ENCODE measurements around the gene SERPINF2. TPM values are rescaled to one million over a fixed set of nuclear protein-coding genes. Genes with fewer than 3 reads are reported as not detected.

The SERPINF2 gene
- total and polyA plus RNA-seq, 2 experiments from 2014 or later, result 0.66 to 1.2 TPM

DNA sequence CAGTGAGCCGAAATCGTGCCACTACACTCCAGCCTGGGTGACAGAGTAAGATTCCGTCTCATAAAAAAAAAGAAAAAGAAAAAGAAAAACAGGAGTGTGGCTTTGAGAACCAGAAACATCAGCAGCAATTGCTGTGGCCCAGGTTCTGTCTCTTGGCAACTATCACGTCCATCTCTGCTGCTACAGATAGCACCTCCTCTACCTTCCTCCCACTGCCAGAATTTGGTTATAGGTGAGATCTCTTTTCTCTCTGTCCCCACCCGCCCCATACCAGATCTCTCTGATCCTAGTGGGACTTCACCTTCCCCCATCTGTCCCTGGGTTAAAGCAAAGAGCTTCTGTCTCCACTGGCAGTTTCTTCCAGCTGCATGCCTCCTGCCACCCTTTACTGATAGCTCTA, 35.6 kb upstream of the SERPINF2 start:
- peaks cover 17% of the 10 kb centered on the region for H3K27me3 Mint-ChIP-seq (ENCODE audit: insufficient read depth, low read depth, poor library complexity)
- H3K4me3 ChIP-seq, result no peak overlapping the region

More for the DNA sequence above, 35.6 kb upstream of the SERPINF2 start:
- TF ChIP-seq EZH2 (IDR thresholded peaks at IDR 0.05; ENCODE audit: low read depth, unreplicated experiment) (no peak), JUNB (IDR thresholded peaks at IDR 0.05; ENCODE audit: unreplicated experiment) (no peak), STAT1 (IDR thresholded peaks at IDR 0.05; ENCODE audit: unreplicated experiment) (no peak), CREB1 (CRISPR knock-in tag; IDR thresholded peaks at IDR 0.05; ENCODE audit: low read depth) (no peak), EZH2phosphoT487 (IDR thresholded peaks at IDR 0.05; ENCODE audit: unreplicated experiment) (no peak), ZNF114 (CRISPR knock-in tag; IDR thresholded peaks at IDR 0.05) (no peak), NANOG (IDR thresholded peaks at IDR 0.05; ENCODE audit: borderline replicate concordance) (no peak), ZNF331 (CRISPR knock-in tag; IDR thresholded peaks at IDR 0.05; ENCODE audit: low read depth) (no peak), POLR2AphosphoS5 (IDR thresholded peaks at IDR 0.05; ENCODE audit: low read depth) (no peak)
- TF ChIP-seq, protein P1, sequence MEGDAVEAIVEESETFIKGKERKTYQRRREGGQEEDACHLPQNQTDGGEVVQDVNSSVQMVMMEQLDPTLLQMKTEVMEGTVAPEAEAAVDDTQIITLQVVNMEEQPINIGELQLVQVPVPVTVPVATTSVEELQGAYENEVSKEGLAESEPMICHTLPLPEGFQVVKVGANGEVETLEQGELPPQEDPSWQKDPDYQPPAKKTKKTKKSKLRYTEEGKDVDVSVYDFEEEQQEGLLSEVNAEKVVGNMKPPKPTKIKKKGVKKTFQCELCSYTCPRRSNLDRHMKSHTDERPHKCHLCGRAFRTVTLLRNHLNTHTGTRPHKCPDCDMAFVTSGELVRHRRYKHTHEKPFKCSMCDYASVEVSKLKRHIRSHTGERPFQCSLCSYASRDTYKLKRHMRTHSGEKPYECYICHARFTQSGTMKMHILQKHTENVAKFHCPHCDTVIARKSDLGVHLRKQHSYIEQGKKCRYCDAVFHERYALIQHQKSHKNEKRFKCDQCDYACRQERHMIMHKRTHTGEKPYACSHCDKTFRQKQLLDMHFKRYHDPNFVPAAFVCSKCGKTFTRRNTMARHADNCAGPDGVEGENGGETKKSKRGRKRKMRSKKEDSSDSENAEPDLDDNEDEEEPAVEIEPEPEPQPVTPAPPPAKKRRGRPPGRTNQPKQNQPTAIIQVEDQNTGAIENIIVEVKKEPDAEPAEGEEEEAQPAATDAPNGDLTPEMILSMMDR (conservative IDR thresholded peaks at IDR 0.05; ENCODE audit: low read depth in 2 of 2), result no peak
- TF ChIP-seq, protein P2, sequence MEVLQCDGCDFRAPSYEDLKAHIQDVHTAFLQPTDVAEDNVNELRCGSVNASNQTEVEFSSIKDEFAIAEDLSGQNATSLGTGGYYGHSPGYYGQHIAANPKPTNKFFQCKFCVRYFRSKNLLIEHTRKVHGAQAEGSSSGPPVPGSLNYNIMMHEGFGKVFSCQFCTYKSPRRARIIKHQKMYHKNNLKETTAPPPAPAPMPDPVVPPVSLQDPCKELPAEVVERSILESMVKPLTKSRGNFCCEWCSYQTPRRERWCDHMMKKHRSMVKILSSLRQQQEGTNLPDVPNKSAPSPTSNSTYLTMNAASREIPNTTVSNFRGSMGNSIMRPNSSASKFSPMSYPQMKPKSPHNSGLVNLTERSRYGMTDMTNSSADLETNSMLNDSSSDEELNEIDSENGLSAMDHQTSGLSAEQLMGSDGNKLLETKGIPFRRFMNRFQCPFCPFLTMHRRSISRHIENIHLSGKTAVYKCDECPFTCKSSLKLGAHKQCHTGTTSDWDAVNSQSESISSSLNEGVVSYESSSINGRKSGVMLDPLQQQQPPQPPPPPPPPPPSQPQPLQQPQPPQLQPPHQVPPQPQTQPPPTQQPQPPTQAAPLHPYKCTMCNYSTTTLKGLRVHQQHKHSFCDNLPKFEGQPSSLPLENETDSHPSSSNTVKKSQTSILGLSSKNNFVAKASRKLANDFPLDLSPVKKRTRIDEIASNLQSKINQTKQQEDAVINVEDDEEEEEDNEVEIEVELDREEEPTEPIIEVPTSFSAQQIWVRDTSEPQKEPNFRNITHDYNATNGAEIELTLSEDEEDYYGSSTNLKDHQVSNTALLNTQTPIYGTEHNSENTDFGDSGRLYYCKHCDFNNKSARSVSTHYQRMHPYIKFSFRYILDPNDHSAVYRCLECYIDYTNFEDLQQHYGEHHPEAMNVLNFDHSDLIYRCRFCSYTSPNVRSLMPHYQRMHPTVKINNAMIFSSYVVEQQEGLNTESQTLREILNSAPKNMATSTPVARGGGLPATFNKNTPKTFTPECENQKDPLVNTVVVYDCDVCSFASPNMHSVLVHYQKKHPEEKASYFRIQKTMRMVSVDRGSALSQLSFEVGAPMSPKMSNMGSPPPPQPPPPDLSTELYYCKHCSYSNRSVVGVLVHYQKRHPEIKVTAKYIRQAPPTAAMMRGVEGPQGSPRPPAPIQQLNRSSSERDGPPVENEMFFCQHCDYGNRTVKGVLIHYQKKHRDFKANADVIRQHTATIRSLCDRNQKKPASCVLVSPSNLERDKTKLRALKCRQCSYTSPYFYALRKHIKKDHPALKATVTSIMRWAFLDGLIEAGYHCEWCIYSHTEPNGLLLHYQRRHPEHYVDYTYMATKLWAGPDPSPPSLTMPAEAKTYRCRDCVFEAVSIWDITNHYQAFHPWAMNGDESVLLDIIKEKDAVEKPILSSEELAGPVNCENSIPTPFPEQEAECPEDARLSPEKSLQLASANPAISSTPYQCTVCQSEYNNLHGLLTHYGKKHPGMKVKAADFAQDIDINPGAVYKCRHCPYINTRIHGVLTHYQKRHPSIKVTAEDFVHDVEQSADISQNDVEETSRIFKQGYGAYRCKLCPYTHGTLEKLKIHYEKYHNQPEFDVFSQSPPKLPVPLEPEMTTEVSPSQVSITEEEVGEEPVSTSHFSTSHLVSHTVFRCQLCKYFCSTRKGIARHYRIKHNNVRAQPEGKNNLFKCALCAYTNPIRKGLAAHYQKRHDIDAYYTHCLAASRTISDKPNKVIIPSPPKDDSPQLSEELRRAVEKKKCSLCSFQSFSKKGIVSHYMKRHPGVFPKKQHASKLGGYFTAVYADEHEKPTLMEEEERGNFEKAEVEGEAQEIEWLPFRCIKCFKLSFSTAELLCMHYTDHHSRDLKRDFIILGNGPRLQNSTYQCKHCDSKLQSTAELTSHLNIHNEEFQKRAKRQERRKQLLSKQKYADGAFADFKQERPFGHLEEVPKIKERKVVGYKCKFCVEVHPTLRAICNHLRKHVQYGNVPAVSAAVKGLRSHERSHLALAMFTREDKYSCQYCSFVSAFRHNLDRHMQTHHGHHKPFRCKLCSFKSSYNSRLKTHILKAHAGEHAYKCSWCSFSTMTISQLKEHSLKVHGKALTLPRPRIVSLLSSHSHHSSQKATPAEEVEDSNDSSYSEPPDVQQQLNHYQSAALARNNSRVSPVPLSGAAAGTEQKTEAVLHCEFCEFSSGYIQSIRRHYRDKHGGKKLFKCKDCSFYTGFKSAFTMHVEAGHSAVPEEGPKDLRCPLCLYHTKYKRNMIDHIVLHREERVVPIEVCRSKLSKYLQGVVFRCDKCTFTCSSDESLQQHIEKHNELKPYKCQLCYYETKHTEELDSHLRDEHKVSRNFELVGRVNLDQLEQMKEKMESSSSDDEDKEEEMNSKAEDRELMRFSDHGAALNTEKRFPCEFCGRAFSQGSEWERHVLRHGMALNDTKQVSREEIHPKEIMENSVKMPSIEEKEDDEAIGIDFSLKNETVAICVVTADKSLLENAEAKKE (CRISPR knock-in tag; IDR thresholded peaks at IDR 0.05), result no peak
- TF ChIP-seq, protein P3, sequence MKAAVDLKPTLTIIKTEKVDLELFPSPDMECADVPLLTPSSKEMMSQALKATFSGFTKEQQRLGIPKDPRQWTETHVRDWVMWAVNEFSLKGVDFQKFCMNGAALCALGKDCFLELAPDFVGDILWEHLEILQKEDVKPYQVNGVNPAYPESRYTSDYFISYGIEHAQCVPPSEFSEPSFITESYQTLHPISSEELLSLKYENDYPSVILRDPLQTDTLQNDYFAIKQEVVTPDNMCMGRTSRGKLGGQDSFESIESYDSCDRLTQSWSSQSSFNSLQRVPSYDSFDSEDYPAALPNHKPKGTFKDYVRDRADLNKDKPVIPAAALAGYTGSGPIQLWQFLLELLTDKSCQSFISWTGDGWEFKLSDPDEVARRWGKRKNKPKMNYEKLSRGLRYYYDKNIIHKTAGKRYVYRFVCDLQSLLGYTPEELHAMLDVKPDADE (IDR thresholded peaks at IDR 0.05), result no peak
- TF ChIP-seq, protein P4, sequence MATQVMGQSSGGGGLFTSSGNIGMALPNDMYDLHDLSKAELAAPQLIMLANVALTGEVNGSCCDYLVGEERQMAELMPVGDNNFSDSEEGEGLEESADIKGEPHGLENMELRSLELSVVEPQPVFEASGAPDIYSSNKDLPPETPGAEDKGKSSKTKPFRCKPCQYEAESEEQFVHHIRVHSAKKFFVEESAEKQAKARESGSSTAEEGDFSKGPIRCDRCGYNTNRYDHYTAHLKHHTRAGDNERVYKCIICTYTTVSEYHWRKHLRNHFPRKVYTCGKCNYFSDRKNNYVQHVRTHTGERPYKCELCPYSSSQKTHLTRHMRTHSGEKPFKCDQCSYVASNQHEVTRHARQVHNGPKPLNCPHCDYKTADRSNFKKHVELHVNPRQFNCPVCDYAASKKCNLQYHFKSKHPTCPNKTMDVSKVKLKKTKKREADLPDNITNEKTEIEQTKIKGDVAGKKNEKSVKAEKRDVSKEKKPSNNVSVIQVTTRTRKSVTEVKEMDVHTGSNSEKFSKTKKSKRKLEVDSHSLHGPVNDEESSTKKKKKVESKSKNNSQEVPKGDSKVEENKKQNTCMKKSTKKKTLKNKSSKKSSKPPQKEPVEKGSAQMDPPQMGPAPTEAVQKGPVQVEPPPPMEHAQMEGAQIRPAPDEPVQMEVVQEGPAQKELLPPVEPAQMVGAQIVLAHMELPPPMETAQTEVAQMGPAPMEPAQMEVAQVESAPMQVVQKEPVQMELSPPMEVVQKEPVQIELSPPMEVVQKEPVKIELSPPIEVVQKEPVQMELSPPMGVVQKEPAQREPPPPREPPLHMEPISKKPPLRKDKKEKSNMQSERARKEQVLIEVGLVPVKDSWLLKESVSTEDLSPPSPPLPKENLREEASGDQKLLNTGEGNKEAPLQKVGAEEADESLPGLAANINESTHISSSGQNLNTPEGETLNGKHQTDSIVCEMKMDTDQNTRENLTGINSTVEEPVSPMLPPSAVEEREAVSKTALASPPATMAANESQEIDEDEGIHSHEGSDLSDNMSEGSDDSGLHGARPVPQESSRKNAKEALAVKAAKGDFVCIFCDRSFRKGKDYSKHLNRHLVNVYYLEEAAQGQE (IDR thresholded peaks at IDR 0.05; ENCODE audit: unreplicated experiment), result no peak
- no peak overlapping the region for H3K27ac ChIP-seq (ENCODE audit: low read depth)
- H3K27me3 ChIP-seq (ENCODE audit: insufficient read depth), result peaks cover 7% of the 10 kb centered on the region; the same call in 1 of the 2 replicates
- no peak overlapping the region for H3K4me2 ChIP-seq
- Mint-ChIP-seq H3K27ac (no peak overlapping the region), H3K36me3 (ENCODE audit: low read depth) (peaks cover 3% of the 10 kb centered on the region; the same call in 1 of the 3 replicates), H3K4me1 (peaks cover 20% of the 10 kb centered on the region), H3K9me3 (no peaks in the 10 kb centered on the region), H3K4me3 (no peak overlapping the region)
- H2AFZ ChIP-seq, result no peak overlapping the region
- H3K79me2 ChIP-seq (replicated peaks; ENCODE audit: insufficient read depth), result no peaks in the 10 kb centered on the region
- ATAC-seq (no peak), DNase-seq (ENCODE audit: low spot score) (no peak)
- no peaks in the 10 kb centered on the region for H3K36me3 ChIP-seq (ENCODE audit: insufficient read depth)
- H4K20me1 ChIP-seq (replicated peaks; ENCODE audit: insufficient read depth), result no peaks in the 10 kb centered on the region
- no peaks in the 10 kb centered on the region; the same call in 1 of the 2 replicates for H3F3A ChIP-seq (replicated peaks; ENCODE audit: low read depth)
- H3K9me2 ChIP-seq (ENCODE audit: insufficient read depth), result no peaks in the 10 kb centered on the region
- no peaks in the 10 kb centered on the region; the same call in 1 of the 2 replicates for H3K4me1 ChIP-seq (ENCODE audit: insufficient read depth)

All from GM23338 (cell line).